Neural cell (in vitro differentiated cells): ENCODE data around the gene NCK1. TPM values are rescaled to one million over a fixed set of nuclear protein-coding genes. Genes with fewer than 3 reads are reported as not detected.

Source experiments
- H2AFZ ChIP-seq: fragments of 200-600, 300-800 bp; sonication (generic), shearing (Covaris generic); 2 replicates; pipeline ENCODE4 v1.6.0; 2014; ENCODE audit warnings: low read depth, mild to moderate bottlenecking, antibody characterized with exemption, low read length, moderate library complexity
- H3F3A ChIP-seq: fragments of 200-600 bp; shearing (Covaris generic); 2 replicates; pipeline ENCODE4 v1.6.1; 2016; ENCODE audit warnings: mild to moderate bottlenecking, moderate library complexity, mixed read lengths, antibody characterized with exemption, low read length; ENCODE audit not compliant: insufficient read depth, poor library complexity, severe bottlenecking
- H3K27ac ChIP-seq: fragments of 200-600, 300-800 bp; sonication (generic), shearing (Covaris generic); 2 replicates; pipeline ENCODE4 v1.5.1; 2014; ENCODE audit warnings: mild to moderate bottlenecking, low read length, moderate library complexity
- H3K27me3 ChIP-seq: fragments of 300-800, 200-600 bp; sonication (generic), shearing (Covaris generic); 2 replicates; pipeline ENCODE4 v1.6.0; 2014; ENCODE audit warnings: mild to moderate bottlenecking, low read depth, low read length, moderate library complexity; ENCODE audit not compliant: insufficient read depth
- H3K36me3 ChIP-seq: fragments of 300-800, 200-600 bp; sonication (generic), shearing (Covaris generic); 2 replicates; pipeline ENCODE4 v1.5.1; 2014; ENCODE audit warnings: mild to moderate bottlenecking, antibody characterized with exemption, low read length, moderate library complexity; ENCODE audit not compliant: insufficient read depth
- H3K4me2 ChIP-seq: fragments of 300-800, 200-600 bp; sonication (generic), shearing (Covaris generic); 2 replicates; pipeline ENCODE4 v1.6.0; 2014; ENCODE audit warnings: mild to moderate bottlenecking, low read length
- H3K4me3 ChIP-seq: fragments of 300-800, 200-600 bp; sonication (generic), shearing (Covaris generic); 2 replicates; pipeline ENCODE4 v1.5.1; 2014; ENCODE audit warnings: mild to moderate bottlenecking, low read length, moderate library complexity
- H3K79me2 ChIP-seq: fragments of 200-600 bp; shearing (Covaris generic); replicated peaks from 2 replicates; pipeline ENCODE4 v1.6.0; 2014; ENCODE audit warnings: mild to moderate bottlenecking, low read length, moderate library complexity; ENCODE audit not compliant: insufficient read depth
- H3K9ac ChIP-seq: fragments of 300-800, 200-600 bp; sonication (generic), shearing (Covaris generic); 2 replicates; pipeline ENCODE4 v1.6.1; 2016; ENCODE audit warnings: mild to moderate bottlenecking, low read length, mixed read lengths
- H3K9me2 ChIP-seq: fragments of 200-600 bp; shearing (Covaris generic); 2 replicates; pipeline ENCODE4 v1.6.1; 2016; ENCODE audit warnings: mild to moderate bottlenecking, low read length, mixed read lengths; ENCODE audit not compliant: insufficient read depth
- H3K9me3 ChIP-seq: fragments of 200-600, 300-800 bp; sonication (generic), shearing (Covaris generic); 2 replicates; pipeline ENCODE4 v1.6.1; 2016; ENCODE audit warnings: mild to moderate bottlenecking, mixed run types, low read length, moderate library complexity, mixed read lengths
- H4K20me1 ChIP-seq: fragments of 200-600 bp; shearing (Covaris generic); 2 replicates; pipeline ENCODE4 v1.6.1; 2016; ENCODE audit warnings: mild to moderate bottlenecking, mixed run types; ENCODE audit not compliant: insufficient read depth
- EP300 ChIP-seq: fragments of 450-650 bp; conservative IDR thresholded peaks from 2 replicates; pipeline ENCODE4 v1.6.1; 2014; ENCODE audit warnings: antibody characterized with exemption, mild to moderate bottlenecking, moderate library complexity; ENCODE audit not compliant: poor library complexity, severe bottlenecking
- EZH2 ChIP-seq: fragments of 200-600, 300-800 bp; shearing (Covaris generic), sonication (generic); IDR thresholded peaks from 2 replicates; pipeline ENCODE4 v1.6.1; 2014; ENCODE audit warnings: antibody characterized with exemption, low read length, borderline replicate concordance, mild to moderate bottlenecking; ENCODE audit not compliant: insufficient read depth, poor library complexity, severe bottlenecking
- MXI1 ChIP-seq: fragments of 450-650 bp; conservative IDR thresholded peaks from 2 replicates; pipeline ENCODE4 v1.6.1; 2014; ENCODE audit warnings: antibody characterized with exemption, mild to moderate bottlenecking; ENCODE audit not compliant: poor library complexity, severe bottlenecking
- POLR2AphosphoS5 ChIP-seq: IDR thresholded peaks from 2 replicates; pipeline ENCODE4 v1.6.1; 2012
- RAD21 ChIP-seq: fragments of 450-650 bp; conservative IDR thresholded peaks from 2 replicates; pipeline ENCODE4 v1.6.1; 2014; ENCODE audit warnings: antibody characterized with exemption, mild to moderate bottlenecking, moderate library complexity
- SMC3 ChIP-seq: fragments of 450-650 bp; conservative IDR thresholded peaks from 2 replicates; pipeline ENCODE4 v1.6.1; 2014; ENCODE audit warnings: antibody characterized with exemption, mild to moderate bottlenecking, moderate library complexity; ENCODE audit not compliant: poor library complexity
- TAF1 ChIP-seq: IDR thresholded peaks from 2 replicates; pipeline ENCODE4 v1.6.1; 2012; ENCODE audit warnings: low read depth
- polyA plus RNA-seq: library from polyadenylated mRNA; depleted of rRNA; stranded (reverse); fragments of >200 nt; gene quantifications from 2 replicates; pipeline ENCODE4 v1.2.3, GENCODE V29; 2014
- TF ChIP-seq, protein P1 (sequence below): IDR thresholded peaks from 2 replicates; pipeline ENCODE4 v1.6.1; 2012; ENCODE audit warnings: borderline replicate concordance
- TF ChIP-seq, protein P2 (sequence below): fragments of 450-650 bp; IDR thresholded peaks from 2 replicates; pipeline ENCODE4 v1.5.1; 2014; ENCODE audit warnings: antibody characterized with exemption, mild to moderate bottlenecking, moderate library complexity; ENCODE audit not compliant: poor library complexity, severe bottlenecking

NCK1 gene
- polyA plus RNA-seq, 1 donor from 2014 or later, result 21.5 TPM

DNA sequence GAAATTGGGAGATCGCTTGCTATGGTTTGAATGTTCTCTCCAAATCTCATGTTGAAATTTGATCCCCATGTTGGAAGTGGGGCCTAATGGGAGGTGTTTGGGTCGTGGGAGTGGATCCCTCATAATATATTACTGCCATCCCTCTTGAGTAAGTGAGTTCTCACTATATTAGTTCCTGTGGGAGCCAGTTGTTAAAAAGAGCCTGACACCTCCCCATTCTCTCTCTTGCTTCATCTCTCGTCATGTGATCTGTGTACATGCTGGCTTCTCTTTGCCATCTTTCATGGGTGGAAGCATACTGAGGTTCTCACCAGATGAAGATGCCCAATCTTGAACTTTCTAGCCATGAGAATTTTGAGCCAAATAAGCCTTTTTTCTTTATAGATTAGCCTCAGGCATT, 52.7 kb downstream of the NCK1 start:
- Histone ChIP-seq H3K9me3 (no peaks in the 10 kb centered on the region), H3K36me3 (no peaks in the 10 kb centered on the region), H2AFZ (no peak overlapping the region), H3K9ac (no peak overlapping the region), H3K27ac (no peak overlapping the region), H4K20me1 (no peaks in the 10 kb centered on the region), H3K79me2 (peaks cover 7% of the 10 kb centered on the region), H3K27me3 (no peaks in the 10 kb centered on the region), H3K4me2 (no peak overlapping the region), H3K4me3 (no peak overlapping the region), H3F3A (no peaks in the 10 kb centered on the region), H3K9me2 (no peaks in the 10 kb centered on the region)
- TF ChIP-seq, protein P1, sequence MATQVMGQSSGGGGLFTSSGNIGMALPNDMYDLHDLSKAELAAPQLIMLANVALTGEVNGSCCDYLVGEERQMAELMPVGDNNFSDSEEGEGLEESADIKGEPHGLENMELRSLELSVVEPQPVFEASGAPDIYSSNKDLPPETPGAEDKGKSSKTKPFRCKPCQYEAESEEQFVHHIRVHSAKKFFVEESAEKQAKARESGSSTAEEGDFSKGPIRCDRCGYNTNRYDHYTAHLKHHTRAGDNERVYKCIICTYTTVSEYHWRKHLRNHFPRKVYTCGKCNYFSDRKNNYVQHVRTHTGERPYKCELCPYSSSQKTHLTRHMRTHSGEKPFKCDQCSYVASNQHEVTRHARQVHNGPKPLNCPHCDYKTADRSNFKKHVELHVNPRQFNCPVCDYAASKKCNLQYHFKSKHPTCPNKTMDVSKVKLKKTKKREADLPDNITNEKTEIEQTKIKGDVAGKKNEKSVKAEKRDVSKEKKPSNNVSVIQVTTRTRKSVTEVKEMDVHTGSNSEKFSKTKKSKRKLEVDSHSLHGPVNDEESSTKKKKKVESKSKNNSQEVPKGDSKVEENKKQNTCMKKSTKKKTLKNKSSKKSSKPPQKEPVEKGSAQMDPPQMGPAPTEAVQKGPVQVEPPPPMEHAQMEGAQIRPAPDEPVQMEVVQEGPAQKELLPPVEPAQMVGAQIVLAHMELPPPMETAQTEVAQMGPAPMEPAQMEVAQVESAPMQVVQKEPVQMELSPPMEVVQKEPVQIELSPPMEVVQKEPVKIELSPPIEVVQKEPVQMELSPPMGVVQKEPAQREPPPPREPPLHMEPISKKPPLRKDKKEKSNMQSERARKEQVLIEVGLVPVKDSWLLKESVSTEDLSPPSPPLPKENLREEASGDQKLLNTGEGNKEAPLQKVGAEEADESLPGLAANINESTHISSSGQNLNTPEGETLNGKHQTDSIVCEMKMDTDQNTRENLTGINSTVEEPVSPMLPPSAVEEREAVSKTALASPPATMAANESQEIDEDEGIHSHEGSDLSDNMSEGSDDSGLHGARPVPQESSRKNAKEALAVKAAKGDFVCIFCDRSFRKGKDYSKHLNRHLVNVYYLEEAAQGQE, result no peak
- TF ChIP-seq RAD21, result no peak
- TF ChIP-seq, protein P2, sequence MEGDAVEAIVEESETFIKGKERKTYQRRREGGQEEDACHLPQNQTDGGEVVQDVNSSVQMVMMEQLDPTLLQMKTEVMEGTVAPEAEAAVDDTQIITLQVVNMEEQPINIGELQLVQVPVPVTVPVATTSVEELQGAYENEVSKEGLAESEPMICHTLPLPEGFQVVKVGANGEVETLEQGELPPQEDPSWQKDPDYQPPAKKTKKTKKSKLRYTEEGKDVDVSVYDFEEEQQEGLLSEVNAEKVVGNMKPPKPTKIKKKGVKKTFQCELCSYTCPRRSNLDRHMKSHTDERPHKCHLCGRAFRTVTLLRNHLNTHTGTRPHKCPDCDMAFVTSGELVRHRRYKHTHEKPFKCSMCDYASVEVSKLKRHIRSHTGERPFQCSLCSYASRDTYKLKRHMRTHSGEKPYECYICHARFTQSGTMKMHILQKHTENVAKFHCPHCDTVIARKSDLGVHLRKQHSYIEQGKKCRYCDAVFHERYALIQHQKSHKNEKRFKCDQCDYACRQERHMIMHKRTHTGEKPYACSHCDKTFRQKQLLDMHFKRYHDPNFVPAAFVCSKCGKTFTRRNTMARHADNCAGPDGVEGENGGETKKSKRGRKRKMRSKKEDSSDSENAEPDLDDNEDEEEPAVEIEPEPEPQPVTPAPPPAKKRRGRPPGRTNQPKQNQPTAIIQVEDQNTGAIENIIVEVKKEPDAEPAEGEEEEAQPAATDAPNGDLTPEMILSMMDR, result no peak
- no peak for TF ChIP-seq EP300
- no peak for TF ChIP-seq MXI1
- no peak for TF ChIP-seq TAF1
- TF ChIP-seq POLR2AphosphoS5, result no peak
- TF ChIP-seq SMC3, result no peak
- TF ChIP-seq EZH2, result no peak

DNA sequence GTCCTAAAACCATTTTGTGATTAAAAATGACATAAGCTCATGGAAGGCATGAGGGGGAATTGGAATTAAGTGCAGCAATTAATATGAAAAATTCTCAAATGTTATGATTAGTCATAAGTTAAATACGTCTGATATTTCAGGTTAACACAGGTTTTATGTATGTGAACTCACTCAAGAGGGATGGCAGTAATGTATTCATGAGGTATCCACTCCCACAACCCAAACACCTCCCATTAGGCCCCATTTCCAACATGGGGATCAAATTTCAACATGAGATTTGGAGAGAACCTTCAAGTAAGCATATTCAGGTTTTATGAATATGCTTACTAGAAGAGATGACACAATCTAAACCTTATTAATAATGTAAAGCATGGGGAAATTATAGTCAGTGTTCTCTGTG, 54.2 kb downstream of the NCK1 start:
- TF ChIP-seq, protein P1, result no peak
- TF ChIP-seq EP300 (no peak), MXI1 (no peak), RAD21 (no peak), TAF1 (no peak), SMC3 (no peak), EZH2 (no peak), POLR2AphosphoS5 (no peak)
- TF ChIP-seq, protein P2, result no peak
- H3K4me3 ChIP-seq, result no peak overlapping the region
- H2AFZ ChIP-seq, result no peak overlapping the region
- no peaks in the 10 kb centered on the region for H3K36me3 ChIP-seq
- peaks cover 7% of the 10 kb centered on the region for H3K79me2 ChIP-seq
- H3K4me2 ChIP-seq, result no peak overlapping the region
- no peak overlapping the region for H3K9ac ChIP-seq
- H3K27ac ChIP-seq, result no peak overlapping the region
- H3K27me3 ChIP-seq, result no peaks in the 10 kb centered on the region
- no peaks in the 10 kb centered on the region for H3K9me3 ChIP-seq
- no peaks in the 10 kb centered on the region for H3F3A ChIP-seq
- no peaks in the 10 kb centered on the region for H3K9me2 ChIP-seq
- no peaks in the 10 kb centered on the region for H4K20me1 ChIP-seq
